ENCODE data around the gene ZKSCAN5. TPM values are rescaled to one million over a fixed set of nuclear protein-coding genes. Genes with fewer than 3 reads are reported as not detected.

The ZKSCAN5 gene
- total RNA-seq = 10 to 100 TPM in 1 of 2 donors, 1 to 10 TPM in 1; 5.1 to 10.2 TPM

DNA sequence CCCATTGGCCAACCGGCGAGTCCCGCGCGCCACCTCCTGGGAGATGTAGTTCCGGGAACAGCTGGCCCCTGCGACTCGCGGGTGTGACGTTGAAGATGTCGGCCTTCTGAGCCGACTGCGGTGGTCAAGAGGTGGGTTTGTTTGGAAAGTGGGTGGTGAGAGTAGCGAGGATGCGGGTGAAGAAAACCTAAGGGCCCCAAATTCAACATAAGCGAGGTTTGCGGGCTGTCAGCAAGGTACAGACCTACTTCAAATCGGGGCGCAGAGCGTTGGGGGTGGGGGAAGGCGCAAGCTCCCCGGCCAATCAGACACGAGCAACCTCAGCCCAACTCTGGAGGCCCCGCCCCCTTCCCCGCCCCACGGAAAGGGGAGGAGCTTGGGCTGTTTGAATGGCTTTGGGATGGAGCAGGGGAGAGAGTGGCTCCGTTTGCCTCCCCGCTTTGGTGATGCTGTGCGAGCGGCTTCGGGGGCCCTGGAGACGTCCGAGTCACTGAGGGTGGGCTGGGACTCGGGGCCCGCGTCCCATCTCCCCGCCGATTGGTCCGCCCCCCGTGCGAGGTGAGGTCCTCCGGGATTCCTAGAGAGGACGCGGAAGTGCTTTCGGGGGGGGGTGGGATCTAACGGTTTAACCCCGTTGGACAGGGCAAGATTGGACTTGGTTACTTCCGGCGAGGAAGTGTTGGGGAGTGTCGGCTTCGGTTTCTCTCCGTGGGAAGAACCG is at the start of gene ZKSCAN5:
TSS of gene ZKSCAN5 (plus strand) at position 60 of the 721 bp plus-strand sequence. CDS start 1,383 bp downstream, outside the sequence.
- peak within 1 kb of the TSS; percentile 77 for H3K4me3 ChIP-seq
- TF ChIP-seq, protein P1, sequence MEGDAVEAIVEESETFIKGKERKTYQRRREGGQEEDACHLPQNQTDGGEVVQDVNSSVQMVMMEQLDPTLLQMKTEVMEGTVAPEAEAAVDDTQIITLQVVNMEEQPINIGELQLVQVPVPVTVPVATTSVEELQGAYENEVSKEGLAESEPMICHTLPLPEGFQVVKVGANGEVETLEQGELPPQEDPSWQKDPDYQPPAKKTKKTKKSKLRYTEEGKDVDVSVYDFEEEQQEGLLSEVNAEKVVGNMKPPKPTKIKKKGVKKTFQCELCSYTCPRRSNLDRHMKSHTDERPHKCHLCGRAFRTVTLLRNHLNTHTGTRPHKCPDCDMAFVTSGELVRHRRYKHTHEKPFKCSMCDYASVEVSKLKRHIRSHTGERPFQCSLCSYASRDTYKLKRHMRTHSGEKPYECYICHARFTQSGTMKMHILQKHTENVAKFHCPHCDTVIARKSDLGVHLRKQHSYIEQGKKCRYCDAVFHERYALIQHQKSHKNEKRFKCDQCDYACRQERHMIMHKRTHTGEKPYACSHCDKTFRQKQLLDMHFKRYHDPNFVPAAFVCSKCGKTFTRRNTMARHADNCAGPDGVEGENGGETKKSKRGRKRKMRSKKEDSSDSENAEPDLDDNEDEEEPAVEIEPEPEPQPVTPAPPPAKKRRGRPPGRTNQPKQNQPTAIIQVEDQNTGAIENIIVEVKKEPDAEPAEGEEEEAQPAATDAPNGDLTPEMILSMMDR (IDR thresholded peaks at IDR 0.05) = no peak
- H3K36me3 ChIP-seq = no peaks in the 10 kb centered on the region
- ATAC-seq (ENCODE audit: insufficient number of reproducible peaks, low FRiP score, low read depth) (peak; percentile 92), DNase-seq (ENCODE audit: low spot score) (peak; percentile 83)
- H3K27ac ChIP-seq = peak within 1 kb of the TSS; percentile 83 to 95
- H3K27me3 ChIP-seq (replicated peaks; ENCODE audit: insufficient read depth) = no peaks in the 10 kb centered on the region
- H3K9me3 ChIP-seq = no peaks in the 10 kb centered on the region
- peaks cover 26 to 30% of the 10 kb centered on the region in 2 donors for H3K4me1 ChIP-seq (ENCODE audit: control insufficient read depth in 1 of 2, low read depth in 2 of 2)

DNA sequence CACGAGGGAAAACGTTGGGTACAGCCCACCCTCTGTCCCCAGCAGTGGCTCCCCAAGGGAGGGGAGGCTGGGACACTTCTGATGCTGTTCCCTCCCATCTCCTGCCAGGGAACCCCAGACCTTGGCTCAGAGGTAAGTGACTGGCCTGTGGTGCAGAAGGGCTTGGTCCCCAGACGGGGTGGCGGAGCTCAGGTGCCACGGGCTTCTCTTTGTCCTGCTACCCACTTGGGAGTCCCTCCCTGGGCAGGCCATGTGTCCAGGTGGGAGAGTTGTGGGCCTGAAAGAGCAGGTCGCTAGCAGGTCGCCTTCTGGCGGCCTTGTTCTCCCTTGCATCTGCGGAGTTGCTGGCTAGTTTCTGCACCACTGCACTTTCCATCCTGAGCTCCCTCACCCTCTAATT is 48.6 kb upstream of the ZKSCAN5 start:
- ATAC-seq (ENCODE audit: insufficient number of reproducible peaks, low FRiP score, low read depth) (no peak), DNase-seq (ENCODE audit: low spot score) (no peak)
- H3K36me3 ChIP-seq = peaks cover 76% of the 10 kb centered on the region
- no peaks in the 10 kb centered on the region for H3K27me3 ChIP-seq (replicated peaks; ENCODE audit: insufficient read depth)
- no peaks in the 10 kb centered on the region for H3K4me1 ChIP-seq (ENCODE audit: control insufficient read depth in 1 of 2, low read depth in 2 of 2)
- H3K4me3 ChIP-seq = no peak overlapping the region
- no peaks in the 10 kb centered on the region for H3K9me3 ChIP-seq
- TF ChIP-seq, protein P1 (IDR thresholded peaks at IDR 0.05) = no peak
- no peak overlapping the region for H3K27ac ChIP-seq

DNA sequence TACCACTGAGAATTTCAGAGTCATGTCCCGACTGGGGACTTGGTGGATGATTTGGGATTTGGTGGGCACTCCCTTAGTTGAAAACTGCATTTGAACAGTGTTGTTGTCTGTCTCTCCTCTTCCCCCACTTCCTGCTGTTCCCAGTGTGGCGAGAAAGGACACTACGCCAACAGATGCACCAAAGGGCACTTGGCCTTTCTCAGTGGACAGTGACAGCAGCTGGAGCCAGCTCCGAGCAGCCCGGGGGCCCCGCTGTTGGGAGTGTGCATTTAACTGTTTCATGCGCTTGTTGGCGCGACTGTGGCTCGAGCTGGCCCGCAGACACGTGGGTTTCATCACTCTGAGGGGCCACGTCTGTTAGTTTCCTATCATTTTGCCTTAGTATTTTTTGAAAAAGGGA is 48.2 kb upstream of the ZKSCAN5 start:
- DNase-seq (ENCODE audit: low spot score) (no peak), ATAC-seq (ENCODE audit: insufficient number of reproducible peaks, low FRiP score, low read depth) (no peak)
- H3K36me3 ChIP-seq = peaks cover 72% of the 10 kb centered on the region
- TF ChIP-seq, protein P1 (IDR thresholded peaks at IDR 0.05) = no peak
- H3K27ac ChIP-seq = no peak overlapping the region
- no peaks in the 10 kb centered on the region for H3K27me3 ChIP-seq (replicated peaks; ENCODE audit: insufficient read depth)
- H3K9me3 ChIP-seq = no peaks in the 10 kb centered on the region
- H3K4me1 ChIP-seq (ENCODE audit: control insufficient read depth in 1 of 2, low read depth in 2 of 2) = no peaks in the 10 kb centered on the region
- H3K4me3 ChIP-seq = no peak overlapping the region

- DNase-seq (ENCODE audit: low spot score) (no peak), ATAC-seq (ENCODE audit: insufficient number of reproducible peaks, low FRiP score, low read depth) (no peak)
- H3K4me3 ChIP-seq = no peak overlapping the region
- no peak overlapping the region for H3K27ac ChIP-seq
- no peaks in the 10 kb centered on the region for H3K27me3 ChIP-seq (replicated peaks; ENCODE audit: insufficient read depth)
- H3K9me3 ChIP-seq = no peaks in the 10 kb centered on the region
- H3K36me3 ChIP-seq = peaks cover 64% of the 10 kb centered on the region
- H3K4me1 ChIP-seq (ENCODE audit: control insufficient read depth in 1 of 2, low read depth in 2 of 2) = no peaks in the 10 kb centered on the region
- TF ChIP-seq, protein P1 (IDR thresholded peaks at IDR 0.05) = no peak
Measured at GRCh38 chr7:99457050-99457649, 47.3 kb upstream of the ZKSCAN5 start.

- Histone ChIP-seq H3K4me1 (ENCODE audit: control insufficient read depth in 1 of 2, low read depth in 2 of 2) (no peaks in the 10 kb centered on the region), H3K36me3 (peaks cover 57% of the 10 kb centered on the region), H3K4me3 (no peak overlapping the region), H3K27ac (no peak overlapping the region), H3K27me3 (replicated peaks; ENCODE audit: insufficient read depth) (no peaks in the 10 kb centered on the region), H3K9me3 (no peaks in the 10 kb centered on the region)
- DNase-seq (ENCODE audit: low spot score) (no peak), ATAC-seq (ENCODE audit: insufficient number of reproducible peaks, low FRiP score, low read depth) (no peak)
- TF ChIP-seq, protein P1 (IDR thresholded peaks at IDR 0.05) = no peak
Measured at GRCh38 chr7:99457650-99458493, 46.6 kb upstream of the ZKSCAN5 start.

Data from thoracic aorta (tissue), 2 donors.